SKM-1 treated with dmso at 0.1 percent for 144 hours (cell line): Measurements from ENCODE around the gene LYPD3.
A peak's percentile ranks its signal among the peaks of the same experiment; 100 is the strongest.
"Not testable (repeated sequence)": the region's sequence is repeated elsewhere in the genome, so short reads cannot be mapped to it uniquely, and the experiment has no call there.

ENCODE experiments used
- DNase-seq: peaks from one replicate; lab custom pipeline; 2025; ENCODE audit not compliant: unreplicated experiment; lab: John Stamatoyannopoulos, UW

Gene LYPD3

DNA sequence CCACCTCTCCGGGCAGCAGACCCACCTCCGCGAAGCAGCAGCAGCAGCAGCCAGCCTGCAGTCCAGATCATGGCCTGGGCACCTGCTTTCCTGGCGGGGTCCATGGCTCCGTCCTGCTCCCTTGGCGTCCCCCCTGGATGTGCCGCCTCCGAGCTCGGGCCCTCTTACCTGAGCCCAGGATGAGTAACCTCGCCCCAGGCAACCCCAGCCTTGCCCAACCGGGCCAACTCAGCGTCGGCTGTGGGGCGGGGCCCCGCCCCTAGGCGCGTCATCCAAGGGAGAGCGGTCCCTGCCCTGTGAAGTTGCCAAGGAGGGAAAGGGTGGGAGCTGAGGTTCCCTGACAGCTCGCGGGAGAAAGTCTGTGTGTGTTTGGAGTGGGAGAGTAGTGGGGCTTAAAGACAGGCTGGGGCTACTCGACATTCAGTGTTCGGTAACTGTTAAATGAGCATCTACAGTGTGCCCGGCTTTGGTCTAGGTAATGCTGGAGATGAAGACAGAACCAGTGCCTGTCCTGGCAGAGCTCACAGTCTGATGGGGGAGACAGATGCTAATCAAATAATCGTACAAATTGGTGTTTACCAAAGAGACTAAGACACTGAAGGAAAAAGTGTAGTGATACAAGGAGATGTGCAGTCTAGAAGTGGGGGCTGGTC is at the start of gene LYPD3:
TSS of gene LYPD3 (minus strand) at position 141 of the 653 bp plus-strand sequence. CDS start at position 104, 37 bp downstream.
- DNase-seq, result no peak

DNA sequence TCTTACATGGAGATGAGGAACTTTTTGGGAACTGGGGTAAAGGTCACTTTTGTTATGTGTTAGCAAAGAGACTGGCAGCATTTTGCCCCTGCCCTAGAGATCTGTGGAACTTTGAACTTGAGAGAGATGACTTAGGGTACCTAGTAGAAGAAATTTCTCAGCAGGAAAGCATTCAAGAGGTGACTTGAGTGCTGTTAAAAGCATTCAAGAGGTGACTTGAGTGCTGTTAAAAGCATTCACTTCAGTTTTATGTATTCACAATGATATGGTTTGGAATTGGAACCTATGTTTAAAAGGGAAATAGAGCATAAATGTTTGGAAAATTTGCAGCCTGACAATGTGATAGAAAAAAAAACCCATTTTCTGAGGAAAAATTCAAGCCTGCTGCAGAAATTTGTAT is 47.0 kb upstream of the LYPD3 start:
- DNase-seq, result not testable (repeated sequence)

DNA sequence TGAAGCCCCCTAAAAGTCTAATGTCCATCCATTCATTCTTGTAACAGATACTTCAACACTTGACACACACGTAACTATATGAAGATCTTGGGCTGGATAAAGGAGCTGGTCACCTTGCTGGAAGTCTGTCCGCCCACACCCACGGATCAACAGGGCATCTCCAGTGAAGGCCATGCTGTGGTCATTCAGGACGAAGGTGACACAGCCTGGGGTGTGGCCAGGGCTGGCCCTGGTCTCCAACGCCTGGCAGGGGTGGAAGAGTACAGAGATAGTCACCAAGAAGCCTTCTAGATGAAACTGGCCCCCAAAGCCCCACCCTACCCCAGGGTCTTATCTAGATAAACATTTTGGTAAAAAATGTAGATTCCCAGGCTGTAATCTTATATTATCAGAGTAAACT is 45.9 kb upstream of the LYPD3 start:
- no peak for DNase-seq

DNA sequence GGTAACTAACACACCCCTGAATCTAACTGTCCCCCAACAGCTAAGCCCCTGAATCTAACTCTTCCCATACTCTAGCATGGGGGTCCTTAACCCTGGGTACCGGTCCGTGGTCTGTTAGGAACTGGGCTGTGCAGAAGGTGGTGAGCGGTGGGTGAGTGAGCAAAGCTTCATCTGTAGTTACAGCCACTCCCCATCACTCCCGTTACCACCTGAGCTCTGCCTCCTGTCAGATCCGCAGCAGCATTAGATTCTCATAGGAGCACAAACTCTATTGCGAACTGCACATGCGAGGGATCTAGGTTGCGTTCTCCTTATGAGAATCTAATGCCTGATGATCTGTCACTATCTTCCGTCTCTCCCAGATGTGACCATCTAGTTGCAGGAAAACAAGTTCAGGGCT is 45.3 kb upstream of the LYPD3 start:
- no peak for DNase-seq

DNA sequence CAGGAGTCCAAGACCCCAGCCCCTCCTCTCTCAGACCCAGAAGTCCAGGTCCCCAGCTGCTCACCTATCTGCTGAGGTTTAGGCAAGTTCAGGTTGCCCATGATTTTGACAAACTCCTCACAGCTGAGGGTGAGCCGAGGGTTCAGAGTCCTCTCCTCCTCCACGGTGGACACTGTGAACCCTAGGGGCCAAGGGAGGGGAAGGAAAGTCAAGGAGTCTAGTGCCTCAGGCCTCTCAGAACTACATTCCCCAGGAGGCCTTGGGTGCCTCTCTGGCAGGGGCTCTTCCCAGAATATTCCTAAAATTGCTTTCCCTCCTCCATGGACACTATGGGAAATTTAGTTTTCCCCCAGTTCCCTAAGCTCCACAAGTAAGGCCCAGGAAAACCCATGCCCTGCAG is 42.5 kb upstream of the LYPD3 start:
- DNase-seq, result no peak

DNA sequence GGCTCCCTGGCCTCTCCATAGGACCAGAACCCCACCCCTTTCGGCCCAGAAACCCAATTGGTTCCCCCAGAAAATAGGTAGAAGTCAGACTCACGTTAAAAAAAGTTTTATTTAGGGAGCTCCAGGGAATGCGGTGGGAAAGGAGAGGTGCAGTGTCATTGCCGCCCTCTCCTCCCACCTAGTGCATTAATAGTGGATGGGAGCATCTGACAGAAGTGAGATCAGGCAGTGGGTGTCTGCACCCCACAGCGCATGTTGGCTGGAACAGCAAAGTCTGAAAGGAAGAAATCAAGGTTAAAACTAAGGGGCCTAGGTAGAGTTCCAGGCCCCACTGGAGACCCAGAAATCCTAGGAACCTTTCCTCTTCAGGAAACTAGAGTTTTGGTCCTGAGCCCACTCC is 41.2 kb upstream of the LYPD3 start:
- no peak for DNase-seq

DNA sequence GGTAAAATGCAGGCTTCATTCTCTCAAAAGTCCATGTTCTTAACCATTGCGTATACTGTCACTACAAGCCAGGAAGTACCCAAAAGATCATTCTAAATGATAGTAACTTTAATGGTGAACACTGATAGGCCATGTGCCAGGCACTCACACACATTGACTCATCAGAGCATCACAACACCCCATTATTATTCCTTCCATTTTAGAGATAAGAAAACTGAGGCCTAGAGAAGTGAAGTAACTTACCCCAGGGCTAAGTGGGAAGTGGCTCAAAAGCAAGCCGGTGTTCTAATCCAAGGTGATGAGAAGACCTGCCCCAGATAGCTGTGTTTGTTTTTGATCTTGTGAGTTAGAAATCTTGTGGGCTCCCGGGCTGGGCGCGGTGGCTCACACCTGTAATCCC is 40.5 kb upstream of the LYPD3 start:
- DNase-seq, result no peak

DNA sequence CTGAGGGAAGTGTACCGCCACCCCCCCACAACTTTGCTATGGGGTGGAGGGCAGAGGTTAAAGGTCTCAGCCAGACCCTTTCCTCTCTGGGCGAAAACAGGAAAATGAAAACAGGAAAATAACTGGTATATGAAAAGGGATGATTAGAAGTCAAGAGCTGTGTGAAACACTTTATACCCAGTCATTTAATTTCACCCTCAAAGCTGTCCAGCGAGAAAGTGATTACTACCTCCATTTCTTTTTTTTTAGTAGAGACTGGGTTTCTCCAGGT is 39.7 kb upstream of the LYPD3 start:
- DNase-seq, result no peak

DNA sequence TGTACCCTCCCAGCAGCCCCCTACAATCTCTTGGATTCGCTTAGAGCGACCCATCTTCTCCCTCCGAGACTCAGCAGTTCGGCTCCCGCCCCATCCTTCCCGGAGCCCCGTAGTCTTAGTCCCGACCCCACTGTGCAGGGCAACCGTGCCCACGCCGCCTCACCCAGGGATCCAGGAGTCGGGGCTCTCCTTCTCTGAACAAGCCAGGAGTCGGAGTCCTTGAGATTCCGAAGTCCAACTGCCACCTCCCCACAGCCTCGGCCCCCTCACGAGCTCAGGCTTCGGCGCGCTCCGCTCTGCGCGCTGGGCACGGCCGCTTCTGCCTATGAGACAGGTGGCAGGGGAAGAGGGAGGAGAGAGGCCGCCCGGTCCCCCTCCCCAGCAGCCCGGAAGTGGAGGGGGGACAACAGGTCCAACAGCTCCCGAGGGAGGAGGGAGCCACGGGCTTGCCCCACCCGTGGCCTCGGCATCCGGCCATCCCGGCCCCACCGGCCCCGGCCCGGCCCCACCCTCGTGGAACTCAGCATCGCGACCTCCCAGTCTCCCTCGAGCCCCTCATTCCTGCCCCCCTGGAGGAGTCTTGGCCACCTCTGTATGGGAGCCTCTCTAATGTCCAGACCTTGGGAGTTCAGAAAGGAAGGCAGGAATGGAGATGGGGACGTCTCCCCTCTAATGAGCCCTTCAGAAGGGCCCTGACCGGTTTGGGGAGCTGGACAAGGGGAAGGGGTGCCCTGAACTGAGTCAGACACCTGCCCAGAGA is 39.2 kb upstream of the LYPD3 start, which contains the start of gene PHLDB3:
TSS of gene PHLDB3 (minus strand) at position 321 of the 760 bp plus-strand sequence. CDS start 628 bp downstream, outside the sequence.
- DNase-seq, result no peak

DNA sequence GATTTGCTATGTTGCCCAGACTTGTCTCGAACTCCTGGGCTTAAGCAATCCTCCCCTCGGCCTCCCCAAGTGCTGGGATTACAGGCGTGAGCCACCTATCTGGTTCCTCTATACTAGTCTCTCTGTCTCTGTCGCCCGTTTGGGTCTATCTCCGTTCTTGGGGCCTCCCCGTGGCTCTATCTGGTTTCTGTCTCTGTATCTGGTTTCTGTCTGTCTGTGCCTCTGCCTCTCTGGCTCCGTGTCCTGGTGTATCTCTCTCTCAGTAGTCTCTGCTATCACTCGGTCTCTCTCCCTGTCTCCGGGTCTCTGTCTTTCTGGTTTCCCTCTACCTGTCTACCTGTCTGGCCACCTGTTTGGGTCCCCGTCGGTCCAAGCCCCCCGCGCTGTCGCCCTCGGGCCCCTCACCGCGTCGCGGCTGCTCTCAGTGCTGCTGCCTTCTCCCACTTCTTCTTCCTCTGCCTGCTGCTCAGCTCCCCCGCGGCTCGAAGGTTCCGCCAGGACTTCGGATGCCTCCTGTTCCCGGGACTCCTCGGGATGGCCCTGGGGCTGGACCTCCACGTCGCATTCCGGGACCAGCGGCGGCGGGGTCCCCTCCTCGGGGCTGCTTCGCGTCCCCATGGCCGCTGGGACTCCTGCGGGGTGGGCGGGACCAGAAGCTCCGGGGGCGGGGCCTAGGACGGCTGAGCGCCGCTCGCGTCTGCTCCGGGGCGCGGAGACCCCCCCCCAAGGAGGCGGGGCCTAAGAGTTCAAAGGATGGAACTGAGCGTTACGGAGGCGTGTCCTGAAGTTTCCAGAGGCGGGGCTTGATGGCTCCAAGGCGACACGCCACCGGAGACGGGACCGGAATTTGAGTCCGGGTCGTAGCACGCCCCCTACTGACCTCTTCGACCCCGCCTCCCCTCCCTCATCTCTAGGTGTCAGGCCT is 38.4 kb upstream of the LYPD3 start:
- peak; percentile 51 for DNase-seq

DNA sequence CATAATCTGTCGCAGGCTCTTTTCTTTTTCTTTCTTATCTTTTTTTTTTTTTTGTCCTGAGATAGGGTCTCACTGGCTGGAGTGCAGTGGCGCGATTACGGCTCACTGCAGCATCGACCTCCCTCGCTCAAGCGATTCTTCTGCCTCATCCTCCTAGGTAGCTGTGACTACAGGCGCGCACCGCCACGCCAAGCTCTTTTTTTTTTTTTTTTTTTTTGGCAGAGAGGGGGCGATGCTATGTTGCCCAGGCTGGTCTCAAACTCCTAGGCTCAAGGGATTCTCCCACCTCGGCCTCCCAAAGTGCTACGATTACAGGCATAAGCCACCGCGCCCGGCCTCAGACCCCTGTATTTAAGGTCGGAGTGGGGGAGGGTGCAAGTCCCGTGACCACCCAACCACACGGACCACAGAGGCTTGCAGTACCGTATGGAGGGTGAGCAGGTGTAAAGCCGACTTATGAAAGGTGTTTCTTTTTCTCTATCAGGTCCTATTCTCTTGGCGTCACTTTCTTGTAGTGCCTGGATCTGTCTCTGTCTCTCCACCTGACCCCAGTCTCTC is 37.1 kb upstream of the LYPD3 start:
- no peak for DNase-seq

DNA sequence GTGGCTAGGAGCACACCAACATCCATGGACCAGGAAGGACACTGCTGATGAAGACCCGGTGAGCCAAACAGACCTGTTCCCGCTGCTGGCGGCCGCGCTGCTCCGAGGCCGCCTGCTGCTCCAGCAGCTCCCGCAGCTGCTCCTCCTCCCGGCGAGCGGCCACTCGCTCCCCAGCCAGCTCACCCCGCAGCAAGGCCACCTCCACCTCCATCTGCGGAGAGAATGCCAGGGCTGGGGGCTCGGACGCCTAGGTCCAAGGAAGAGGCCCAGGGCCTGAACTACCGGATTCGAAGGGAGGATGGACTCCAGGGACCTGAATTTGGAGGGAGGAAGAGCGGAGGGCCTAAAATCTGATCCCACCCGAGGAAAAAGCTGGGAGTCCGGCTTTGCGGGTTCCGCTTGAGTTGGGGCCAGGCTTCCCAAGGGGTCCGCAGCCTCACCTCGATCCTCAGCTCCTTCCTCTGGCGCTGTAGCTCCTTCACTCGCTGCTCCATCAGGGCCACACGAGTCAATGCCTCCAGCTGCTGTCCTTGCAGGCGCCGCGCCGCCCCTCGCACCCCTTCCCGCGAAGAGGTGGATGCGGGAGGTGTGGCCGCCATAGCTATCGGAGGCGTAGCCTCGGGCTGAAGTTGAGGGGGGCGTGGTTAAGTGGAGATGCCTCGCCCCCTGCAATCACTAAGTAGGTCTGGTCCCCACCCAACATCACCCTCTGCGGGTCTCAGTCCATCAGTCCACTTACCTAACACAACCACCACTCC is 36.4 kb upstream of the LYPD3 start:
- DNase-seq, result no peak

DNA sequence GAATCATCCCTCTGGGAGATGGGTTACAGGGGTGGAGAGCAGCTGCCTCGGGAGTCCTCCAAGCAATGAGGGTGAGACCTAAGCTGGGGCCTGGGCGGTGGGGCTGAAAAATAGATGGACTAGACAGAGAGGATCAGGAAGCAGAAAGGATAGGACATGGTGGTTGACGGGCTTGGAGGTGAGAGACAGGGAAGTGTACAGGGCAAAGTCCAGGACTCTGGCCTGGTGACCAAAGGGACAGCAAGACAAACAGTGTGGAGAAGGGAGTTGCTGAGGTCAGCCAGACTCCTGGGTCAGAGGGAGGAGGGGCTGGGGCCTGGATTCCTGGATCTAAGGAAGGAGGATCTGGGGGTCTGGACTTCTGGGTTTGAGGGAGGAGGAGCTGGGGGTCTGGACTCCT is 33.6 kb upstream of the LYPD3 start:
- no peak for DNase-seq

DNA sequence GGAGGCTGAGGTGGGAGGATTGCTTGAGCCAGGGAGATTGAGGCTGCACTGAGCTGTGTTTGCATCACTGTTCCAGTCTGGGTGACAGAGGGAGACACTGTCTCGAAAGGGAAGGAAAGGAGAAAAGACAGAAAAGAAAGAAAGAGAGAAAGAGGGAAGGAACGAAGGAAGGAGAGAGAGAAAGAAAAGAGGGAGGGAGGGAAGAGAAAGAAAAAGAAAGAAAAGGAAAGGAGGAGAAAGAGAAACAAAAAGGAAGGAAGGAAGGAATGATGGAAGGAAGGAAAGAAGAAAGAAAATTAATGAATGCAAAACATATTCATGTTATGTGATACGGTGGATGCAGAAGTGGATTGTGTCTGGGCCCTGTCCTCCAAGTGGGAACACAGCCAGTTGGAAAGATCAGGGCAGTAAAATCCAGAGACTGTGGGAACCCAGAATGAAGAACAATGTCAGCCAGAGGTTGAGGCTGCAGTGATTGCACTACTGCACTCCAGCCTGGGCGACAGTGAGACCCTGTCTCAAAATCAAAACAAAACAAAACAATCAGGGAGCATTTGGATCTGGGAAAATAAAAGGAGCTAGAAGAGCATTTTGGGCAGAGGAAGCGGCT is 32.9 kb upstream of the LYPD3 start:
- DNase-seq, result no peak

DNA sequence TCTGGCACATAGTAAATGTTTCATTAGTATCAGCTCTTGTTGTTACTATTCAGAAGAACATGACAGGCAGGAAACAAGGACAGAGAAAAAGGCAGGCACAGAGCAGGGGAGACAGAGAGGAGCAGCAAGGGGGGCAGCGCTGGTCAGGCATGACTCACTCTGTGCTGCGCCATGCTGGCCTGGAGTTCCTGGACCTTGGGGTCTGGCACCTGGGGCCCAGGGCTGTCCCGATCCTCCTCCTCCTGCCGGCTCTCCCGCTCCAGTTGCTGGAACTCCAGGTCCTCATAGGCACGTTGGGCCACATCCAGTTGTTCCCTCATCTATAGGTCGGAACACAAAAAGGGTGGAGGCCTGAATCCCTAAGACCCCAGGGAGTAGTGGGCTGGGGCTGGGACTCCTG is 31.6 kb upstream of the LYPD3 start:
- no peak for DNase-seq

DNA sequence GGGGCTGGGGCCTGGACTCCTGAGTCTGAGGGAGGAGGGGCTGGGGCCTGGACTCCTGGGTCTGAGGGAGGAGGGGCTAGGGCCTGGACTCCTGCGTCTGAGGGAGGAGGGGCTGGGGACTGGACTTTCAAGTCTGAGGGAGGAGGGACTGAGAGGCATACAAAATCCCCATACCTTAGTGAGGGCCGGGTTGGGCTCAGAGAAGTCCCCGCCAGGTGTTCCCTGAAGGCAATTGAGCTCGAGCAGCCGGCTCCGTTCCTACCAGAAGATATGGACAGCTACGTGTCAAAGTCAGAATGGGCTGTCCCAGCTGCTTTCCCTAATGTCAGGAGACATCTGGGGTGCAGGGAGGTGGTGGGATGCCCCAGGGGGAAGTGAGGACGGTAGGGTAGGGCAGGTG is 29.7 kb upstream of the LYPD3 start:
- no peak for DNase-seq

DNA sequence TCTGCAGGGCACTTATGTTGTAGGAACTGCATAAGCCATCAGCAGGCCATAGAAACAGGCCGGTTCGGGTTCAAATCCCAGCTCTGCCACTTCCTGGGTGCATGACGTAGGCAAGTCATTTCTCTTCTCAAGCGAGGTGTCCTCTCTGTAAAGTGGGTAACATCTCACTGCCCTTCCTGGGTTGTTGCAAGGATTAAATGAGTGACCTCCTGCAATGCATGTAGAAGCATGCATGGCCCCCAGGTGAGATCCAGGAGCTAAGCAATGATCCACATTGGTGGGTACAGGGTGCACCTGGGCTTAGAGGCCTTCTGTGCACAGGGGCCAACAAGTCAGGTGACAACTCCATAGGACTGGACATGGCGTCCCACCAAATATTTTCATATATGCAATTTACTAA is 25.4 kb upstream of the LYPD3 start:
- no peak for DNase-seq

DNA sequence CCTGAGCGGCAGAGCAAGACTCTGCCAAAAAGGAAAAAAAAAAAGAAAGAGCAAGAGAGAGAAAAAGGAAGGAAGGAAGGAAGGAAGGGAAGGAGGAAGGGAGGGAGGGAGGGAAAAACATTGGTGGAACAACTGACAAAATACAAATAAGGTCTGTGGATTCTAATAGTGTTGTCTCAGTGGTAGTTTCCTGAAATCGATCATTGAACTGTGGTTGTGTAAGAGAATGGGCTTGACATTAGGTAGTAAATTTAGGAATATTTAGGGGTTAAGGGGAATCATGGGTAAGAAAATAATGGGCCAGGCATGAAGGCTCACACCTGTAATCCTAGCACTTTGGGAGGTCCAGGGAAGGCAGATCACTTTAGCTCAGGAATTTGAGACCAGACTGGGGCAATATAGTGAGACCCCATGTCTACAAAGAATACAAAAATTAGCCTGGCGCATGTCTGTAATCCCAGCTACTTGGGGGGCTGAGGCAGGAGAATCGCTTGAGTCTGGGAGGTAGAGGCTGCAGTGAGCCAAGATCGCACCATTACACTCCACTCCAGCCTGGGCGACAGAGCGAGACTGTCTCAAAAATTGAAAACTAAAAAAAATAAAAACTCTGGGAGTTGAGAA is 24.7 kb upstream of the LYPD3 start:
- DNase-seq, result no peak

DNA sequence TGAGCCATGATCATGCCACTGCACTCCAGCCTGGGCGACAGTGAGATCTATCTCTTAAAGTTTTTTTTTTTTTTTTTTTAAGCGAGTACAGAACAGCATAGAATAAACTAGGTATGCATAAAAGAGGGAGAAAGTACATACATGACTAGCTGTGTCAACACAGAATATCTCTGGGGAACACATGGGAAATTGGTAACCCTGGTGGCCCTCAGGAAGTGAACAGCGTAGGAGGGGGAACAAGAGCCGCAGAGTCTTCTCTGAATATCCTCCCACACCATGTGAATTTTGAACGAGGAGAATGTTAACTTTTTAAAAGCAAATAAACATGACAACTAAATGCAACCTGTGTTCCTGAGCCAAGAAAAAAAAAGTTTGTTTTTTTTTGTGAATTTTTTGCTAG is 23.9 kb upstream of the LYPD3 start:
- DNase-seq, result no peak

DNA sequence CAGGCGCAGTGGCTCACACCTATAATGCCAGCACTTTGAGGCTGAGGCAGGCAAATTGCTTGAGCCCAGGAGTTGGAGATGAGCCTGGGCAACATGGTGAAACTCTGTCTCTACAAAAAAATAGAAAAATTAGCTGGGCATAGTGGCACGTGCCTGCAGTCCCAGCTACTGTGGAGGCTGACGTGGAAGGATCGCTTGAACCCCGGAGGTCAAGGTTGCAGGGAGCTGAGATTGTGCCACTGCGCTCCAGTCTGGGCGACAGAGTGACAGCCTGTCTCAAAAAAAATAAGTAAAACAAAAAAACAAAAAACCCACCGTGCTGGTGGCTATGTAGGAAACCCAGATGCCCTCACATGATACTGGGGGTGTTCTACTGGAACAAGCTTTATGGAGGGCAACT is 22.8 kb upstream of the LYPD3 start:
- no peak for DNase-seq
